ENCODE results near the gene TMPRSS6.

TMPRSS6 gene

DNA sequence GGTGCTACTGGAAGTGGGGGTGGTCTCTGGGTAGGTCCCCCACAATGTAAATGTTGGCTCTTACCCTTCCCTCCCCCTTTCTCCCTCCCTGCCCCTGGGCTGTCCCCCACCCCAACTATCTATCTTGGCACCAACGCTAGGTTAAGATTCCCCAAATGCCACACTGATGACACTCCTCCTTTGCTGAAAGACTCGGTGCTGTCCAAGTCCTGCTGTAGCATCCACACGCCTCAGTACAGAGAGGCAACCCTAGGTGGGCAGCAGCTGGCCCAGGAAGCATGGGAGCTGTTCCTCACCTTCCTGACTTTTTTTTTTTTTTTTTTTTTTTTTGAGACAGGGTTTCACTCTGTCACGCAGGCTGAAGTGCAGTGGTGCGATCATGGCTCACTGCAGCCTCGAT, 61.4 kb downstream of the TMPRSS6 start:
- TF ChIP-seq, protein P1, sequence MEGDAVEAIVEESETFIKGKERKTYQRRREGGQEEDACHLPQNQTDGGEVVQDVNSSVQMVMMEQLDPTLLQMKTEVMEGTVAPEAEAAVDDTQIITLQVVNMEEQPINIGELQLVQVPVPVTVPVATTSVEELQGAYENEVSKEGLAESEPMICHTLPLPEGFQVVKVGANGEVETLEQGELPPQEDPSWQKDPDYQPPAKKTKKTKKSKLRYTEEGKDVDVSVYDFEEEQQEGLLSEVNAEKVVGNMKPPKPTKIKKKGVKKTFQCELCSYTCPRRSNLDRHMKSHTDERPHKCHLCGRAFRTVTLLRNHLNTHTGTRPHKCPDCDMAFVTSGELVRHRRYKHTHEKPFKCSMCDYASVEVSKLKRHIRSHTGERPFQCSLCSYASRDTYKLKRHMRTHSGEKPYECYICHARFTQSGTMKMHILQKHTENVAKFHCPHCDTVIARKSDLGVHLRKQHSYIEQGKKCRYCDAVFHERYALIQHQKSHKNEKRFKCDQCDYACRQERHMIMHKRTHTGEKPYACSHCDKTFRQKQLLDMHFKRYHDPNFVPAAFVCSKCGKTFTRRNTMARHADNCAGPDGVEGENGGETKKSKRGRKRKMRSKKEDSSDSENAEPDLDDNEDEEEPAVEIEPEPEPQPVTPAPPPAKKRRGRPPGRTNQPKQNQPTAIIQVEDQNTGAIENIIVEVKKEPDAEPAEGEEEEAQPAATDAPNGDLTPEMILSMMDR (IDR thresholded peaks at IDR 0.05; ENCODE audit: low read depth, low read length, missing control alignments): no peak
- no peak overlapping the region for H3K4me3 ChIP-seq (replicated peaks; ENCODE audit: low read depth, low read length)
- DNase-seq (ENCODE audit: extremely low read depth, low read depth): no peak

GRCh38 chr22:37047006-37047405, 62.5 kb downstream of the TMPRSS6 start:
- DNase-seq (ENCODE audit: extremely low read depth, low read depth): no peak
- H3K4me3 ChIP-seq (replicated peaks; ENCODE audit: low read depth, low read length): no peak overlapping the region
- TF ChIP-seq, protein P1 (IDR thresholded peaks at IDR 0.05; ENCODE audit: low read depth, low read length, missing control alignments): no peak

DNA sequence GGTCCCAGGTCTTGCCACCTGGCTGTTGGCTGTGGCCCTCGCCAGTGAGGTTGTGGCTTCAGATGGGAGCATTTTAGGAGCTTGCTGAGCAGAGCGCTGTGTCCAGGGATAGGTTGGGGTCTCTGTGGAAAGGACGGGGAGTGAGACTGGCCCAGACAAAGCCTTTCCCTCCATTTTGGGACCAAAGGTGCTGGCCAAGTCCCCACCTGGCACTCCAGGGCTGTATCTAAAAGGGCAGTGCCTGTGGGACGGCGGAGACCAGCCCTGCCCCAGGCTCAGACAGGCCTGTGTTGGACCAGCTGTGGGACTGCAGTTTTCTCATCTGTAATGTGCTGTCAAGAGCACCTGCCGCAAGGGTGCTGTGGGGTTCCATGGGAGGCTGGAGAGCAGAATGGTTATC, 62.9 kb downstream of the TMPRSS6 start:
- H3K4me3 ChIP-seq (replicated peaks; ENCODE audit: low read depth, low read length): no peak overlapping the region
- DNase-seq (ENCODE audit: extremely low read depth, low read depth): no peak
- TF ChIP-seq, protein P1 (IDR thresholded peaks at IDR 0.05; ENCODE audit: low read depth, low read length, missing control alignments): no peak

DNA sequence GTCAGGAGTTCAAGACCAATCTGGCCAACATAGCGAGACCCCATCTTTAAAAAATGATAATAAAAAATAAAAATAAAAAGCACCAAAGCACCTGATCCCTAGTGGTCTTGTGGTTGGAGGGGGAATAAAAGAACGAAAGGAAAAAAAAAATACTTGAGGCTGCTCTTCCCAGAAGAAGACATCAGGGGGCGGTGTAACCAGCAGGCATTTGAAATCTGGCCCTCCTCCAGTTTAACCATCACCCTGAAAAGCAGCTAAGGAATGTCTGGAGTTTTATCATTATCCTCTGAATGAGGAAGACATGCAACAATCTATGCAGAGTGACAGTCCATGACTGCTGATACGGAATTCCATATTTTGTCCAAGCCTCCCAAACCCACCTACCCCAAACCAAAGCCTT, 63.6 kb downstream of the TMPRSS6 start:
- DNase-seq (ENCODE audit: extremely low read depth, low read depth): no peak
- TF ChIP-seq, protein P1 (IDR thresholded peaks at IDR 0.05; ENCODE audit: low read depth, low read length, missing control alignments): peak; percentile 65
- H3K4me3 ChIP-seq (replicated peaks; ENCODE audit: low read depth, low read length): no peak overlapping the region

- TF ChIP-seq, protein P1 (IDR thresholded peaks at IDR 0.05; ENCODE audit: low read depth, low read length, missing control alignments): no peak
- no peak for DNase-seq (ENCODE audit: extremely low read depth, low read depth)
- no peak overlapping the region for H3K4me3 ChIP-seq (replicated peaks; ENCODE audit: low read depth, low read length)
Measured at GRCh38 chr22:37044634-37045625, 64.6 kb downstream of the TMPRSS6 start.

GRCh38 chr22:37043828-37044538, 65.5 kb downstream of the TMPRSS6 start:
- peak; percentile 11 for DNase-seq (ENCODE audit: extremely low read depth, low read depth)
- TF ChIP-seq, protein P1 (IDR thresholded peaks at IDR 0.05; ENCODE audit: low read depth, low read length, missing control alignments): peak; percentile 72
- H3K4me3 ChIP-seq (replicated peaks; ENCODE audit: low read depth, low read length): no peak overlapping the region
